ENCODE results near the gene ZNF614. TPM values are rescaled to one million over a fixed set of nuclear protein-coding genes. Genes with fewer than 3 reads are reported as not detected.

Gene ZNF614
- total and polyA plus RNA-seq, 9 of the 15 experiments (the other 6 are each of a cell fraction or from before 2014, with no cell fraction given): 4.9 to 16.3 (median 11.4) TPM

- TF ChIP-seq E2F6 (IDR thresholded peaks at IDR 0.05; ENCODE audit: borderline replicate concordance in 1 of 2, extremely low read depth in 1 of 2, insufficient read depth in 1 of 2, insufficient read length in 1 of 2, low read depth in 1 of 2, low read length in 1 of 2, poor library complexity in 1 of 2, severe bottlenecking in 1 of 2) (peak; percentile 19 to 35), POLR2G (IDR thresholded peaks at IDR 0.05; ENCODE audit: low read depth, low read length) (peak; percentile 90), KAT8 (IDR thresholded peaks at IDR 0.05; ENCODE audit: low read depth) (peak; percentile 55; the same call in 1 of the 2 replicates), TAF15 (IDR thresholded peaks at IDR 0.05; ENCODE audit: low read depth, low read length) (no peak), ZNF609 (CRISPR knock-in tag; IDR thresholded peaks at IDR 0.05; ENCODE audit: borderline replicate concordance) (peak; percentile 86), TCF3 (CRISPR knock-in tag; IDR thresholded peaks at IDR 0.05) (0 out of 2 replicates have a peak, but pooled peaks have one; percentile 17), NCOR1 (IDR thresholded peaks at IDR 0.05) (peak; percentile 28; the same call in 1 of the 2 replicates), E2F1 (CRISPR knock-in tag; IDR thresholded peaks at IDR 0.05) (0 out of 2 replicates have a peak, but pooled peaks have one; percentile 54), ZNF766 (CRISPR knock-in tag; conservative IDR thresholded peaks at IDR 0.05) (peak; percentile 14; the same call in 1 of the 2 replicates), MLLT1 (IDR thresholded peaks at IDR 0.05) (peak in 1 of 2 experiments; percentile 52; a peak in 1 of 4 replicates), STAG1 (CRISPR knock-in tag; IDR thresholded peaks at IDR 0.05; ENCODE audit: borderline replicate concordance) (no peak), MYNN (IDR thresholded peaks at IDR 0.05) (peak; percentile 78; the same call in 1 of the 2 replicates), MYNN (CRISPR knock-in tag; IDR thresholded peaks at IDR 0.05) (no peak), BCL6 (CRISPR knock-in tag; IDR thresholded peaks at IDR 0.05) (no peak), KAT7 (CRISPR knock-in tag; IDR thresholded peaks at IDR 0.05; ENCODE audit: borderline replicate concordance) (peak; percentile 31; the same call in 1 of the 2 replicates), TEAD1 (CRISPR knock-in tag; IDR thresholded peaks at IDR 0.05) (peak; percentile 30 to 96; a peak in 2 of 4 replicates), ZNF146 (CRISPR knock-in tag; IDR thresholded peaks at IDR 0.05; ENCODE audit: unreplicated experiment) (no peak)
Measured at GRCh38 chr19:52048555-52049501, 20.6 kb upstream of the ZNF614 start, which contains the start of gene ZNF432 (continued).

Data from K562 (cell line).